Activated gamma-delta T cell (primary cell): ENCODE measurements around the gene DET1.
"Not testable (repeated sequence)": the region's sequence is repeated elsewhere in the genome, so short reads cannot be mapped to it uniquely, and the experiment has no call there.

Source experiments
- DNase-seq: peaks from one replicate; lab custom pipeline; 2025; lab: John Stamatoyannopoulos, UW

DET1 gene

DNA sequence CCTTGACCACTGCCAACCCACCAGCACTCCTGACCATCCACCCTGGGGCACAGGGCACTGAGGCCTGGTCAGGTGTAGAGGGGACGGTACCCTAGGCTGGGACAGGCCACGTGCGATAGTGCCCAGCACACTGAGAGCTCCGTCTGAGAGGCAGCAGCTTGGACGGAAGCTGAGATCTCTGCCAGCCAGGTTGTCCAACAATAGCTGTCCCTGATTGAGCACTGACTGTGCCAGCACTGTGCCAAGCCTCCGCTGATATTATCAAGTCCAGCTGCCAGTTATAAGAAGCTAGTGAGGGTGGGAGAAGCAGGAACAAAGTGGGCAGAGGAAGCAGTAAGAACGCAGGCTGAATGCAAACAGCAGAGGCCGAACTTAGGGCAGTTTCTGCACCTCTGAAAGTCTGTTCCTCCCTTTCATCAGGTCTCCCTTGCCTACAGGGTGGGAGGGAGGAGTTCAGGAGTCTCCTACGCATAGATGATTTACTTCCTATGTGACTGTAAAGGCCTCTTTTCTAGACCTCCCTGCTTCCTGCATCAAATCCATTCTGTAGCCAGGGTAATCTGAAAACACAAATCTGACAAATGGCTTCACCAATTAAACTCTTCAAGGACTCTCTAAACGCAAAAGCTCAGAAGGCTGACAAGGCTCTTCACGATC, 49.2 kb downstream of the DET1 start:
- DNase-seq: no peak

DNA sequence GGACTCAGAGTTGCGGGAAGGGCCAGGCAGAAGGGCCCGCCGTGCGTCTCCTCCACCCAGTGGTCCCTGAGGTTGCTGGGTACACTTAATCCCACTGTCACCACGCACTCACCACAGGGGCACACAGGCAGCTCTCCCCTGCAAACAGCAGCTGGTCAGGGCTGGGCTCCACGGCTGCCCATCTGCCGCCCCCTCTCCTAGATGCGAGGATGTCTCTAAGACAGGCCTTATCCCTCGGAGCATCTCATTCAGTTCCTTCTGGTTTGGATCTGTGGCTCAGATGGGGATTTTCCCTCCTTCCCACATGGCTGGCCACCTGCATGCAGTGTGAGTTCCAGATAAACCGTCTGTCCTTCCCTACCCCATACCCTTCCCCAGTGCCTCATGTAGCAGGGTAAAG, 52.6 kb downstream of the DET1 start:
- DNase-seq: no peak

DNA sequence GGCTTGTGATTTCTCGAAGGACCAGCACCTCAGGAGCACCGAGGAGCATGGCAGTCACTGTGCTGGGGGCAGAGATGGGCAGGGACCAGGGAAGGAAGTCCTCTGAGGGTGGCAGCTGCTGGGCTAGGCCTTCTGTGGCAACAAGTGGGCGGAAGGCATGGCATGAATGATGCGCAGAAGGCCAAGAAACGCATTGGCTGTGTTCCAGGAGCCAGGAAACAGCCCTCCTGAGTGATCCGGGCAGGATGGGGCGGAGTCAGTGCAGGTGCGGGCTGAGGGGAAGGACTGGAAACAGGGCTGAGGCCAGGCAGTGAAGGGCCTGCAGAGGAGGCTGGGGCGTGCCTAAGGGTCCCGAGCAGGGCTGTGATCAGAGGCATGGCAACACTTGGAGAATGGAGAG, 55.3 kb downstream of the DET1 start:
- no peak for DNase-seq

DNA sequence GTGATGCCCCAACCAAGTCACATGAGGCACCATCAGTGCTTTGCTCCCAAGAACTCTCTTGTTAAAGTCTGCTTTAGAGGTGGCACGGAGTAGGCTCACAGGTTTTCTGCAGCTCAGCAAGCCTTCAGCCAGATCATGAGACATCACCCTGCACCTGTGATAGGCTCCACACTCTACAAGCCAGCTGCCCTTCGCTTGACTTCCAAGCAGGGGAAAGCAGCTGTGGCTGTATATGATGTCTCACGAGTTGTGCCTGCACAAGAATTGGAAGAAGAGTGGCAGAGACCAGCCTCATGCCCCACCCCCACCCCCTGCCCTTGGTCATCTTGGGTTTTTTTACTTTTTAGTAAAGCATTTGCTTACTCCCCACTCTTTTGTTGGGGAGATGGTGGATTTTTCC, 56.4 kb downstream of the DET1 start:
- no peak for DNase-seq

DNA sequence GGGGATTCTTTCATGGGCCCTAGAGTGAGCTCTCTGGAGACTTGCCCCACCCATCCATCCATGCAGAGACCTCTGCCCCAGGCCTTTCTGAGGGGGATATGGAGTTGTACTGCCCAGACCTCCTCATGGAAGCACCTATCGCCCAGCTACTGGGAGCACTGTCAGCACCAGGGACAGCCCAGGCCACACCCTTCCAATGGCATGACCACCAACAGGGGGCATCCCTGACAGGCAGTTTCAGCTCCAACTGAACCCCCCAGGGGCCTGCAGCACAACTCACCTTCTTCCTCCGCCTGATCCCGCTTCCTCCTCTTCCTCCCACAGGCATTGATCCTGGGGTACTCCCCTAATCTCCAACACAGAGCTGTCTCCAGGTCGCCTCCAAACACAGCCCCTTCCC, 57.2 kb downstream of the DET1 start:
- DNase-seq: no peak

DNA sequence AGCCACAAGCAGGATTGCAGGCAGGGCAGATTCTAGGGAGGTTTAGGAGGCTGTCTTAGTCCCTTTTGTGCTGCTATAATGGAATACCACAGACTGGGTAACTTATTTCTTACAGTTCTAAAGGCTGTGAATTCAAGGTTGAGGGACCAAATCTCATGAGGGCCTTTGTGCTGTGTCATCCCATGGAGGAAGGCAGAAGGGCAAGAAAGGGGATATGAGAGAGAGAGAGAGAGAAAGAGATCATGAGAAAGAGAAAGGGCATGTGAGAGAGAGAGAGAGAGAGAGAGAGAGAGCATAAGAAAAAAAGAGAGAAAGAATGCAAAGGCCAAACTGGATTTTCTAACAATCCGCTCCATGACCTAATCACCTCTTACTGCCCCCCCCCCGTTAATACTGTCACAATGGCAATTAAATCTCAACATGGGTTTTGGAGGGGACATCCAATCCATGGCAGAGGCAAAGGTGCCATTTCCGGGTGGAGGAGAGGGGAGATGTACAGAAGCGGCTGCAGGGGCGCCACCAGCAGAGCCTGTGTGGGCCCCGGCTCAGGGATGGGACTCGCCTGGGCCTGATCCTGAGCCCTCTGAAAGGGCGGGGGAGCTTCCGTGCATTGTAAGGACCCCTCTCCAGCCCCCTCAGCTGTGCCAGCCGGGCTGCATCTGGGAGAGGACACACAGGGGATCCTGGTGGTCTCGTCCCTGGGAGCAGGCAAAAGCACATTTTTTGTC, 58.5 kb downstream of the DET1 start:
- no peak for DNase-seq

DNA sequence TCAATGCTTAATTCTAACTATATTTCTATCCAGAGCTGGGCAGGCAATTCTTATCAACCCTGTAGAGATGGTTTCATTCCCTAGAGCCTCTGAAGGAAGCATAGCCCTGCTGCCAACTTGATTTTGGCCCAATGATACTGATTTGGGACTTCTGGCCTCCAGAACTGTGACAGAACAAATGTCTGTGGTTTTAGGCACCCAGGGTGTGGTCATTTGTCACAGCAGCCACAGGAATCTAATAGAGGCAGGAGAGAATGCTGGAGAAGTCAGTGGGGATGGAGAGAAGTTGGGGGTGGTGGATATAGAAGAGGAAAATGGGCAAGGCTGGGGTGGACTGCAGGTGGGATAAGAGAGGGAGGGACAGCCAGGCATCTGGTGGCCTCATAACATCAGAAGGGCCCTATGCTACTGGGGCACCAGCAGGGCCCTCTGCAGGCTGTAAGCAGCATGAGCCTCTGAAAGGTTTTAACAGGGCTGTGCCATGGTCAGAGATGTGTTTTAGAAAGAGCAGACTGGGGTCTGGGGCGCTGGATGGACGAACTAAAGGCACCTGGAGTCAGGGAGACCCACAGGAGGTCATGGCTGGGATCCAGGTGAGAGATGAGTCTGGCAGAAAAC, 59.2 kb downstream of the DET1 start:
- no peak for DNase-seq

DNA sequence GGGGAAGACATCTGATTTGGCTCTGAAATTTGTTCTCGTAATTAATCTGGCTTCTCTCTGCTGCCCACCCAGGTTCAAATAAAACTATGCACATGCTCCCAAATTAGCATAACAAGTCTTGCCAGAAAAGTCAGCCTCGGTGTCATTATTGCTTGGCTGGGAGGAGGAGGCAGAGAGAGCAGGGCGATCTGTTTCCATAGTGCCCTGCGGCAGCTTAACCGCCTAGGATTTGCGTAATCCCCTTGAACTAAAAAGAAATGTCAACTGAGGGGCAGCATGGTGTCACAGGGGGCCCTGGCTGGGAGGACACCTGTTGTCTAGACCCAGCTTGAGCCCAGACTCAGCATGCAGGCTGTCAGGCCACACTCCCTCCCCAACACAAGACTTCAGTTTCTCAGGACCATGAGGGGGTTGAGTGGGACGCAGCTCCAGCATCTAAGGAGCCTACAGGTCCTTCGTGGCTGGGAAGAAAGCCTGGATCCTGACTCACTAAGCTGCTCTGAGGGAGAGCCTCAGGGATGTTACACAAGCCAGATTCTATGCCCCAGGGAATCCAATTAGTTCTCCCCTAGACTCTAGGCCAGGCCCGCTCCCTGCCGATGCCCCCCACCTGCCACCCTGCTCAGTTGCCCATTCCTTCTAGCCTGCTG, 61.7 kb downstream of the DET1 start:
- no peak for DNase-seq

DNA sequence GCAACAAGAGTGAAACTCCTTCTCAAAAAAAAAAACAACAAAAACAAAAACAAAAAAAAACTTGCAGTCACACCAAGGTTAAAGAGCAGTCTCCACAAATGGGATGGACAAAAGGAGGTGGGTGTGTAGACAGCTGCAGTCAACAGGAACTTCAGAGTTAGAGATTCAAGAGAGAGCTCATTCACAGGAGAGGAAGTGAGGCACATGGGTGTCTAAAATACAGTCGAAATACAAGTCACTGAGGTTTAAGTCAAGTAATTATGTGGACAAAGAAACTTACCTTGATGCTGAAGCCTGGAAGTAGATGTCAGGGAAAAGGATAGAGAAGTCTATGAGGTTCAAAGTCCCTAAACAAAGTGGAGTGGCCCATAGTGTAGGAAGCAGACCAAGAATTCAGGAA, 64.2 kb downstream of the DET1 start:
- no peak for DNase-seq

DNA sequence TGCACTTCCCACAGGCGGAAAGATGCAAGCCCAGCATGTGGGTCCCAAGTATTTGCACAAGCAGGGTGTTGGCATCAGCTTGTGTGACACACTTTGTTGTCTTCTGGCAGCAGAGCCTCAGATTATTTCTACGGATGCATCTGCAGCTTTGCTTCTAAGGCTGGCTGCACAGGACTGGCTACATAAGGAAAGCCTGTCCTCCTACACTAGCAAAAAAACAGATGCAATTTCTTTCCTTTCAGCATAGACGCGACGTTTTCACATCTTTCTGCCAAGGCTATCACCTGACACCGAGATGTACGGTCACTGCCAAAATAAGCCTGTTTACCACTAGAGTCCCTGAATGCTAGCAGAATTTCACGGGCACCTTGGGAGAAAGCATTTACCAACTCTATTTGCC, 65.5 kb downstream of the DET1 start:
- DNase-seq: no peak

DNA sequence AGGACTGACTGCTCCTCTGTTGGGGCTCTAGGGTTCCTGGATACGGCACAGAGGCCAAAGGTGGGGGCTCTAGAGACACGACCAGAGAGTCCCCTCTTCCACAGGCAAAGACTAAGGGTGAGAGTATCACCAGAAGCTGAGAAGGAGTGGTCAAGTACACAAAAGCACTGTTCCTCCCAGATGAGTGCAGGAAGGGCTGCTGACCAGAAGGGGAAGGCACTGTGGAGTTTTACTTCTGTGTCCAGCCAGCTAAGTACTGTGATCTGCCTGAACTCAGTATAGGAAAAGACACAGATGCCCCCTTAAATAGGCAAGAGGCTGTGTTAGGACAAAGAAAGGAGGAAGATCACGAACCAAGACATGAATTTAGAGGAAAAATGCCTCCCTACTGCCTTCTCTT, 67.3 kb downstream of the DET1 start:
- DNase-seq: no peak

DNA sequence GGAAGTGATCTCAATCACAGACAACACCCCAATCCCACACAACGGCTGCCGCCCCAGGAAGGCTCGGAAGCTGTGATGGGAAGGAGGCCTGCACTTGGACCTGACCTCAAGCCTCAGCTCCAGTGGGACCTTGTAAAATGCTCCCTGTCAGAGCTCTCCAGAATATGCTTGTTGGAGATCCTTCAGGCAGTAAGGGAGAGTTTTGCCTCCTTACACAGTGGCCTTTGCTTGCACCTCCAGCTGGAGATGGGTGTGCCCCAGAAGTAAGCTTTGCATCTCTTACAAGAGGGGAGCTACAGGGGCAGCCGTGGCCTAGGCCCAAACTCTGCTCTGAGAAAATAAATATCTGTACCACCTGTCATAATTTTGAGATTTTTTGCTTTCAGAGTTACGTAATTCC, 68.6 kb downstream of the DET1 start:
- no peak for DNase-seq

DNA sequence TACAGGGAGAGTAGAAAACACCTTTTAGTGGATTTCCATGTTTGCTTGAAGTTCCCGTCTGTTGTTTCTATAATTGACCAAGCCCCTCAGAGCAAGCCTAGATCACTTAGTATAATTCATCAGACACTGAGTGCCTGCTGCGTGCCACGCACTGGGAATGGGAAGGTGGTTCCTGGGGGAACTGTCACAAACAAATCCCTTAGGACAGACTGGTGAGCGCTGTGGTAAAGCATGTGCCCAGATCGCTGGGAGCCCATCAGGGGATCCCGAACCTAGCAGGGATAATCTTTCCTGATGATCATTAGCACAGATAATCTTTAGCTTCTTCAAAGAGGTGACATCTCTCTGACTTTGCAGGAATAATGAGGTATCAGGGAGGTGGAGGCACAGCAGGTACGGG, 69.4 kb downstream of the DET1 start:
- DNase-seq: no peak

DNA sequence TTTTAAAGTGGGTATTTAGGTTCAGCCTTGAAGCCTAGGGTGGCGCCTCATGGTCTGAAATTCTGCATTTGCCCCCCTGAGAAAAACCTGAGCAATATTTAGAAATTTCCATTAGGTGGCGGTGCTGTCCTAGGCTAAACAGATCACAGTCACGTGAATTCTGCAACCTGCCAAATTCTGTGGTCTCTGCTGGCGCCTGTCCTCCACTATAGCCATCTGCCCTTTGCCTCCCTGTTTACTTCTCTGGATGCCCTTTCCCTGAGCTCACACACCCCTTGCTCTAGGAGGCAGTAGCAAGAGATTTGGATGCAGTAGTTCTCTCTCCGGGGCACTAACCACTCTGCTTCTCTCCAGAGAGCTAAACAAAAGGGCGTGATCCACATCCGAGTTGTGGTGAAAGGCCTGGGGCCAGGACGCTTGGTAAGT, 69.8 kb downstream of the DET1 start:
- no peak for DNase-seq

DNA sequence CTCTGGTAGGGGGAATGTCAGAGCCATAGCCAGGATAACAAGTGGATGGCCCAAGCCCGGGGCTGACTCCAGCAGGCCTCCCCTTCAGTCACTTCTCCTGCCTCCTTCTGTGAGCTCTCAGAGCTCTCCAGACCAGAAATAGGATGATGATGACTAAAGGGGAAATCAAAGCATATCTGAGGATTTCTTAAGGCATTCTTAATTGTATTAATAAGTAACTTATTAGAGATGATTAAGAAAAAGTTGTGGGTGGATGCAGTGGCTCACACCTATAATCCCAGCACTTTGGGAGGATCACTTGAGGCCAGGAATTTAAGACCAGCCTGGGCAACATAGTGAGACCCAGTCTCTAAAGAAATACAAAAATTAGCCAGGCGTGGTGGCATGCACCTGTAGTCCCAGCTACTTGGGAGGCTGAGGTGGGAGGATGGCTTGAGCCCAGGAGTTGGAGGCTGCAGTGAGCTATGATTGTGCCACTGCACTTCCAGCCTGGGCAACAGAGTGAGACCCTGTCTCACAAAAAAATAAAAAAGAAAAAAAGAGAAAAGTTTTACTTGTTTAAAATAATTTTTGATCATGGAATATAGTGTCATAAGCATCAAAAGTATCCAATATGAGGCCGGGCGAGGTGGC, 72.7 kb downstream of the DET1 start:
- not testable (repeated sequence) for DNase-seq

DNA sequence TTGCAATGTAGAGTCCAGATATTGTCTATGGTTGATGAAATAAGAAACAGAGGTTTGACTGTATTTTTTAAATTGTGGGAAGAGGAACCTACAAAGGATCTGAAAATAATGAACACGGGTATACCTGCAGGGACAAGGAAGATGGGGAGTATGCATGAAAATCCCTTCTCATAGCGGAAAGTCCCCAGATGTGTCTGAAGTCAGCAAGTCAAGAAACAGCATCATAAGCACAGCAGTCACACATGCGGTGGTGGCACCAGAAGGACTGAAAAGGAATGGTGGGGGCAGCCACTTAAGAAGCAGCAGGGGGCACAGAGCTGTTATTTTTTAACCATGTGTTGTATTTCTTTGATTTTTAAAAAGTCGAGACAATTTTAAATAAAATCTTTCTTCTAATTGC, 74.3 kb downstream of the DET1 start:
- DNase-seq: no peak

DNA sequence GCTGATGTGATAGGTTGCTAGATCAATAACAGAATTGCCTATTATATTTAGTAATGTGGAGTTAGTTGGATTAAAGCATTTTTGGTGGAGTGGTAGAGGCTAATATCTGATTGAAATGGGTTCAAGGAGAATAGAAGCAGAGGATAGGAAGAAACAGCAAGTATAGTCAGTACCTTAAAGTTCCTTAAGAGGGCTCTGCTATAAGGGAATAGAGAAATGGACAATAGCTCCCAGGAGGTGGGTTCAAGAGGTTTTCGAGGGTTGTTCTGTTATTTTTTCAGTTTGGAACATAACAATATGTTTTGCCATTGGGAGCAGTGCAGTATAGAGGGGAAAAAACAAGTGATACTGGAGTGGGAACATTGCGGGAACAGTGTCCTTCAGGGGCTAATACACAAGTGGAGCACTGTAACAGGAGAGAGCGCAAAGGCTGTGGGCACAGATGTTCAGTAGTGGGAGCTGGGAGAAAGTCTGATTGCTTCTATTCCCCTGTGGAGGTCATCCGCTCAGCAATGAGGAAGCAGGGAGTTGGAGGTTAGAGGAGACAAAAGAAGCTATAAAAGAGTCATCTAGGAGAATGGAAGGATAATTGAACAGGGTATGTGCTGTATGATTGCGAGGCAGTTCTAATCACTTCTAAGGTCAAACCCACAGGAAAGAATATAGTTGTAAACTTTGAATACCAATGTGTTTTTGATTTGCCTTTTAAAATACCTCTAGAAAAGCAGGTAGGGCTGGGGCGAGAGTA, 75.7 kb downstream of the DET1 start:
- DNase-seq: no peak

DNA sequence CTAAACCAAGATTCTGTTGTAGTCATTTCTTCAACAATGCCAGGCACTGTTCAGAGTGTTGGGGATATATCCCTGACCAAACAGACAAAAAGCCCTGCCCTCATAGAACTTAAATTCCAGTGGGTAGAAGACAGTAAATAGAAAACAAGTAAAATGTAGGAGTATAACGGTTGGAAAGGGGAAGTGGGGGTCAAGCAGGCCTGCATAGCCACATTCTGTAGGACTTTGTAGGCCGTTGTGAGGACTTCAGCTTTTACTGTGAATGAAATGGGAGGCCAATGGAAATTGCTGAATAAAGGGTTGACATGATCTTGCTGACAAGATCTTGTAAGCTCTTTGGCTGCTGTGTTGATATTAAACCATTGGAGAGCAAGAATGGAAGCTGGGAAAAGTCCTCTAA, 77.2 kb downstream of the DET1 start:
- no peak for DNase-seq

DNA sequence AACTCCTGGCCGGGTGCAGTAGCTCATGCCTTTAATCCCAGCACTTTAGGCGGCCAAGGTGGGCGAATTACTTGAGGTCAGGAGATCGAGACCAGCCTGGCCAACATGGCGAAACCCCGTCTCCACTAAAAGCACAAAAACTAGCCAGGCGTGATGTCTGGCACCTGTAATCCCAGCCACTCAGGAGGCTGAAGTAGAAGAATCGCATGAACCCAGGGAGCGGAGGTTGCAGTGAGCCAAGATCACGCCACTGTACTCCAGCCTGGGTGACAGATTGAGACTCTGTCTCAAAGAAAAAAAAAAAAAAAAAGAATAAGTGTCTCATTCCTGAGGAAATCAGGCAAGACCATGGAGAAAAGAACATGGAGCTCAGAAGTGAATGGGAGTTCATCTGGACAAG, 77.8 kb downstream of the DET1 start:
- DNase-seq: not testable (repeated sequence)

DNA sequence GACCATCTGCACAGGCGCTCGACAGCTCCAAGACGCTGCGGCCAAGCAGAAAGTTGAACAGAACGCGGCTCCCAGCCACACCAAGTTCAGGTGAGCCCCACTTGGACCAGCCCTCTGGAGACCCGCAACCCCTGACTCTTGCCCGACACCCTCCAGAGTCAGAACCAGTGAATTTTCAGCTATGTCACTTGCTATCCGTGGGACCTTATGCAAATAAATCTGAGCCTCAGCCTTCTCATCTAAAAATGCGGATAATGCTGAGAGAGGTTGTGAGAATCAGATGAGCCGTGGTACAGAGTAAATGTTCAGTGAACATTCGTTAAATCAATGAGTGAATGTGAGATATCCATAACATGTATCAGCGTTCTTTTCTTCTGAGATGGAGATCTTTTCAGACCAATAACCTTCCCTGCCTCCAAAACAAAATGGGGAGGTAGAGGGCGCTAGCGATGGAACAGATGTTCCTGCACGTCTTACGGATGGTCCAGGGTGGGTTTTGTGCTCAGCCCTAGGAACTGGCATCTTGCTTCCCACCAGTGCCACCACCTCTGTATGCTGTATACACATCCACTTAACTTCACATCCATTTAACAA, 78.4 kb downstream of the DET1 start:
- no peak for DNase-seq
